Measurements from ENCODE around the gene CPNE7. TPM values are rescaled to one million over a fixed set of nuclear protein-coding genes. Genes with fewer than 3 reads are reported as not detected.

CPNE7 gene
- total and polyA plus RNA-seq, 10 of the 15 experiments (the other 5 are each of a cell fraction or from before 2014, with no cell fraction given), result 0.29 to 46.9 (median 17.5) TPM

DNA sequence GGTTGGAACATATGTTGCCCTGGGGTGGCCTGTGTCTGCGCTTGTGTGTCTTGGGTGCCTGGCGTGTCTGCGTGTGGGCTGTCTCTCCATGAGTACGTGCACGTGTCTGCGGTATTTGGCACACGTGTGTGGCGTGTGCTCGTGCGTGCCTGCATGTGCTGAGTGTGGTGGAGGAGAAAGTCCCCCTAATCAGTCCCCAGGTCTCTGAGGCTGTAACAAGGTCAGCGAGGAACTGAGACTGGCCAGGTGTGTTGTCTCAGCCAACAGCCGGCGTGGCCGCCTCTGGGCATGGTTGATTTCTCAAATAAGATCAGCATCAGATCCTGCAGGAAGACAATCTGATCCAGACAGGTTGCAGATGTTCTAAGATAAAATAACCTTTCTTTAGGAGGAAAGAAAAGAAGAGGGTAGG is 3.5 kb upstream of the CPNE7 start:
- Histone ChIP-seq H3K79me2 (ENCODE audit: control insufficient read depth, insufficient read depth, low read length) (no peaks in the 10 kb centered on the region), H3K4me1 (ENCODE audit: control insufficient read depth, insufficient read depth, low read length) (peaks cover 15% of the 10 kb centered on the region), H2AFZ (ENCODE audit: control insufficient read depth, low read depth, low read length) (0 out of 2 replicates have a peak overlapping the region, but pooled peaks have one; percentile 23), H3K4me2 (ENCODE audit: control insufficient read depth, insufficient read depth) (0 out of 2 replicates have a peak overlapping the region, but pooled peaks have one; percentile 38), H4K20me1 (ENCODE audit: control insufficient read depth, insufficient read depth) (no peaks in the 10 kb centered on the region), H3K27ac (ENCODE audit: control insufficient read depth, insufficient read depth) (no peak overlapping the region), H3K27me3 (replicated peaks in 1 of 2; ENCODE audit: control insufficient read depth in 2 of 2, insufficient read depth in 2 of 2, low read length in 1 of 2) (no peaks in the 10 kb centered on the region; a peak in 1 of 4 replicates), H3K9me3 (replicated peaks; ENCODE audit: control insufficient read depth, insufficient read depth, low read length) (no peaks in the 10 kb centered on the region), H3K4me3 (no peak overlapping the region), H3K36me3 (ENCODE audit: control insufficient read depth in 2 of 2, insufficient read depth in 2 of 2, low read length in 1 of 2) (no peaks in the 10 kb centered on the region), H3K9ac (ENCODE audit: control insufficient read depth, insufficient read depth, low read length) (no peak overlapping the region)
- BruUV-seq (replicated peaks), result no TSS peak
- SMC1A ChIA-PET (ENCODE audit: uncharacterized antibody, unreplicated experiment), result no interaction called here
- POLR2A ChIA-PET, result no interaction called here
- WGBS (ENCODE audit: insufficient coverage, insufficient replicate concordance, low lambda C conversion rate, missing lambda C conversion rate), result 56% methylated on average over 14 of the region's 14 CpGs
- RAD21 ChIA-PET (ENCODE audit: unreplicated experiment), result no interaction called here
- CTCF ChIA-PET, result interaction anchor here (1.1 to 1.4 kb wide), 2 partner anchors 115 to 128 kb away, joined by 3 read pairs; partner anchors contain the start of gene CDK10
- intact Hi-C loops (cut with micrococcal nuclease; ENCODE audit: unreplicated experiment), result no loop called here
- ATAC-seq (peak; percentile 6; the same call in 2 of the 3 replicates), DNase-seq (ENCODE audit: low read depth, low spot score) (no peak), FAIRE-seq (no peak)
- in situ Hi-C loops (cut with MboI), result no loop called here
- TF ChIP-seq TCF12 (IDR thresholded peaks at IDR 0.05; ENCODE audit: low read depth, low read length) (peak; percentile 83), RUNX3 (IDR thresholded peaks at IDR 0.05; ENCODE audit: low read length) (peak; percentile 34; the same call in 1 of the 2 replicates), DPF2 (IDR thresholded peaks at IDR 0.05) (0 out of 2 replicates have a peak, but pooled peaks have one; percentile 16), PAX5 (IDR thresholded peaks at IDR 0.05; ENCODE audit: borderline replicate concordance, low read depth, low read length) (peak; percentile 66), TAF1 (IDR thresholded peaks at IDR 0.05; ENCODE audit: borderline replicate concordance, low read depth, low read length) (no peak), BHLHE40 (IDR thresholded peaks at IDR 0.05; ENCODE audit: borderline replicate concordance in 1 of 2, low read depth in 2 of 2, low read length in 1 of 2) (peak; percentile 97 to 99), NR2F1 (conservative IDR thresholded peaks at IDR 0.05) (peak; percentile 65; the same call in 1 of the 2 replicates), EP300 (IDR thresholded peaks at IDR 0.05; ENCODE audit: borderline replicate concordance in 1 of 2, control insufficient read depth in 1 of 2, low read depth in 2 of 2, low read length in 2 of 2) (no peak), ASH2L (IDR thresholded peaks at IDR 0.05; ENCODE audit: borderline replicate concordance, low read depth) (no peak), SPI1 (IDR thresholded peaks at IDR 0.05; ENCODE audit: borderline replicate concordance, insufficient read depth, low read depth, low read length) (peak; percentile 57; the same call in 1 of the 2 replicates), ZZZ3 (IDR thresholded peaks at IDR 0.05; ENCODE audit: control insufficient read depth, insufficient read length, low read depth) (no peak), TCF3 (IDR thresholded peaks at IDR 0.05; ENCODE audit: borderline replicate concordance, insufficient read depth, low read depth, low read length) (0 out of 2 replicates have a peak, but pooled peaks have one; percentile 42), MLLT1 (IDR thresholded peaks at IDR 0.05) (peak; percentile 48; the same call in 1 of the 2 replicates), SRF (IDR thresholded peaks at IDR 0.05; ENCODE audit: low read depth in 2 of 2, low read length in 2 of 2) (no peak)
- TF ChIP-seq, protein P1, sequence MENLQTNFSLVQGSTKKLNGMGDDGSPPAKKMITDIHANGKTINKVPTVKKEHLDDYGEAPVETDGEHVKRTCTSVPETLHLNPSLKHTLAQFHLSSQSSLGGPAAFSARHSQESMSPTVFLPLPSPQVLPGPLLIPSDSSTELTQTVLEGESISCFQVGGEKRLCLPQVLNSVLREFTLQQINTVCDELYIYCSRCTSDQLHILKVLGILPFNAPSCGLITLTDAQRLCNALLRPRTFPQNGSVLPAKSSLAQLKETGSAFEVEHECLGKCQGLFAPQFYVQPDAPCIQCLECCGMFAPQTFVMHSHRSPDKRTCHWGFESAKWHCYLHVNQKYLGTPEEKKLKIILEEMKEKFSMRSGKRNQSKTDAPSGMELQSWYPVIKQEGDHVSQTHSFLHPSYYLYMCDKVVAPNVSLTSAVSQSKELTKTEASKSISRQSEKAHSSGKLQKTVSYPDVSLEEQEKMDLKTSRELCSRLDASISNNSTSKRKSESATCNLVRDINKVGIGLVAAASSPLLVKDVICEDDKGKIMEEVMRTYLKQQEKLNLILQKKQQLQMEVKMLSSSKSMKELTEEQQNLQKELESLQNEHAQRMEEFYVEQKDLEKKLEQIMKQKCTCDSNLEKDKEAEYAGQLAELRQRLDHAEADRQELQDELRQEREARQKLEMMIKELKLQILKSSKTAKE (IDR thresholded peaks at IDR 0.05; ENCODE audit: low read depth, poor library complexity, severe bottlenecking), result no peak
- TF ChIP-seq, protein P2, sequence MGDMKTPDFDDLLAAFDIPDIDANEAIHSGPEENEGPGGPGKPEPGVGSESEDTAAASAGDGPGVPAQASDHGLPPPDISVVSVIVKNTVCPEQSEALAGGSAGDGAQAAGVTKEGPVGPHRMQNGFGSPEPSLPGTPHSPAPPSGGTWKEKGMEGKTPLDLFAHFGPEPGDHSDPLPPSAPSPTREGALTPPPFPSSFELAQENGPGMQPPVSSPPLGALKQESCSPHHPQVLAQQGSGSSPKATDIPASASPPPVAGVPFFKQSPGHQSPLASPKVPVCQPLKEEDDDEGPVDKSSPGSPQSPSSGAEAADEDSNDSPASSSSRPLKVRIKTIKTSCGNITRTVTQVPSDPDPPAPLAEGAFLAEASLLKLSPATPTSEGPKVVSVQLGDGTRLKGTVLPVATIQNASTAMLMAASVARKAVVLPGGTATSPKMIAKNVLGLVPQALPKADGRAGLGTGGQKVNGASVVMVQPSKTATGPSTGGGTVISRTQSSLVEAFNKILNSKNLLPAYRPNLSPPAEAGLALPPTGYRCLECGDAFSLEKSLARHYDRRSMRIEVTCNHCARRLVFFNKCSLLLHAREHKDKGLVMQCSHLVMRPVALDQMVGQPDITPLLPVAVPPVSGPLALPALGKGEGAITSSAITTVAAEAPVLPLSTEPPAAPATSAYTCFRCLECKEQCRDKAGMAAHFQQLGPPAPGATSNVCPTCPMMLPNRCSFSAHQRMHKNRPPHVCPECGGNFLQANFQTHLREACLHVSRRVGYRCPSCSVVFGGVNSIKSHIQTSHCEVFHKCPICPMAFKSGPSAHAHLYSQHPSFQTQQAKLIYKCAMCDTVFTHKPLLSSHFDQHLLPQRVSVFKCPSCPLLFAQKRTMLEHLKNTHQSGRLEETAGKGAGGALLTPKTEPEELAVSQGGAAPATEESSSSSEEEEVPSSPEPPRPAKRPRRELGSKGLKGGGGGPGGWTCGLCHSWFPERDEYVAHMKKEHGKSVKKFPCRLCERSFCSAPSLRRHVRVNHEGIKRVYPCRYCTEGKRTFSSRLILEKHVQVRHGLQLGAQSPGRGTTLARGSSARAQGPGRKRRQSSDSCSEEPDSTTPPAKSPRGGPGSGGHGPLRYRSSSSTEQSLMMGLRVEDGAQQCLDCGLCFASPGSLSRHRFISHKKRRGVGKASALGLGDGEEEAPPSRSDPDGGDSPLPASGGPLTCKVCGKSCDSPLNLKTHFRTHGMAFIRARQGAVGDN (IDR thresholded peaks at IDR 0.05), result peak; percentile 26; the same call in 1 of the 2 replicates

Measured in GM12878 (cell line).